Measurements from ENCODE around the gene ATP2B2. TPM values are rescaled to one million over a fixed set of nuclear protein-coding genes. Genes with fewer than 3 reads are reported as not detected.

The ATP2B2 gene
- total and polyA plus RNA-seq, 10 of the 15 experiments (the other 5 are each of a cell fraction or from before 2014, with no cell fraction given) = 0.04 TPM; not detected in 9

DNA sequence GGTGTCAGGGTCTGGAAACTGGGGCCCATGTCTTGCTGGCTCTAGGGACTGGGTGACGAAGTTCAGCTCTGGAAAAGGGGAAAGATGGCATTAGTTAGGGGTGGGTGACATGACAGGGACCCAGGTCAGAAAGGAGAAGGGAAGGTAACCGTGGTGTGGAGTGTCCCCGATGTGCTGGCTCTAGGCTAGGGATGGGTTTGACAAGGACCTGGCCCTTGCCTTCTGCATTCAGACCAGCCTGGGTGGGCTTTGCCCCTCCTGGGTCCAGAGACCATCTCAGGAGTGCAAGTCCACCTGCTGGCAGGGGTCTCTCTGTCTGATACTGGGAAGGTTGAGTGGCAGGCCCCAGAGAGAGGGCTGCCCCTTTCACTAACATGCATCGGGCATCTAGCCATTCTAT is 28.7 kb upstream of the ATP2B2 start:
- in situ Hi-C loops (cut with MboI) (no loop called here), intact Hi-C loops (cut with micrococcal nuclease; ENCODE audit: unreplicated experiment) (no loop called here)
- ATAC-seq (no peak), DNase-seq (ENCODE audit: low read depth, low spot score) (no peak), FAIRE-seq (no peak)
- RAD21 ChIA-PET (ENCODE audit: unreplicated experiment) = no interaction called here
- H3K79me2 ChIP-seq (ENCODE audit: control insufficient read depth, insufficient read depth, low read length) = no peaks in the 10 kb centered on the region
- POLR2A ChIA-PET = no interaction called here
- H3K27me3 ChIP-seq (replicated peaks in 1 of 2; ENCODE audit: control insufficient read depth in 2 of 2, insufficient read depth in 2 of 2, low read length in 1 of 2) = peaks cover 0 to 2% of the 10 kb centered on the region in 2 experiments; a peak in 2 of 4 replicates
- WGBS (ENCODE audit: insufficient coverage, insufficient replicate concordance, low lambda C conversion rate, missing lambda C conversion rate) = 28% methylated on average over 4 of the region's 4 CpGs
- H3K9ac ChIP-seq (ENCODE audit: control insufficient read depth, insufficient read depth, low read length) = no peak overlapping the region
- no peaks in the 10 kb centered on the region; the same call in 2 of the 3 replicates for H3K9me3 ChIP-seq (replicated peaks; ENCODE audit: control insufficient read depth, insufficient read depth, low read length)
- H4K20me1 ChIP-seq (ENCODE audit: control insufficient read depth, insufficient read depth) = no peaks in the 10 kb centered on the region
- SMC1A ChIA-PET (ENCODE audit: uncharacterized antibody, unreplicated experiment) = interaction anchor here (0.7 kb wide), 1 partner anchor 33 kb away, joined by 3 read pairs; no protein-coding TSS in a partner anchor
- no peak overlapping the region for H3K27ac ChIP-seq (ENCODE audit: control insufficient read depth, insufficient read depth)
- H3K36me3 ChIP-seq (ENCODE audit: control insufficient read depth in 2 of 2, insufficient read depth in 2 of 2, low read length in 1 of 2) = no peaks in the 10 kb centered on the region
- TF ChIP-seq SUPT20H (IDR thresholded peaks at IDR 0.05; ENCODE audit: borderline replicate concordance, control insufficient read depth, low read depth, low read length) (no peak), YY1 (IDR thresholded peaks at IDR 0.05; ENCODE audit: low read depth, low read length) (no peak), CBFB (IDR thresholded peaks at IDR 0.05; ENCODE audit: low read depth) (no peak), STAT1 (conservative IDR thresholded peaks at IDR 0.05) (no peak), CBX5 (IDR thresholded peaks at IDR 0.05; ENCODE audit: low read depth) (no peak), ATF7 (IDR thresholded peaks at IDR 0.05; ENCODE audit: low read depth) (no peak), CBX3 (IDR thresholded peaks at IDR 0.05; ENCODE audit: borderline replicate concordance, low read depth) (no peak), EZH2 (IDR thresholded peaks at IDR 0.05; ENCODE audit: borderline replicate concordance, control insufficient read depth, low read depth, low read length) (no peak), TCF12 (IDR thresholded peaks at IDR 0.05; ENCODE audit: low read depth, low read length) (no peak), SMAD5 (IDR thresholded peaks at IDR 0.05; ENCODE audit: low read depth) (no peak), MAX (IDR thresholded peaks at IDR 0.05; ENCODE audit: low read depth, low read length) (no peak)
- TF ChIP-seq, protein P1, sequence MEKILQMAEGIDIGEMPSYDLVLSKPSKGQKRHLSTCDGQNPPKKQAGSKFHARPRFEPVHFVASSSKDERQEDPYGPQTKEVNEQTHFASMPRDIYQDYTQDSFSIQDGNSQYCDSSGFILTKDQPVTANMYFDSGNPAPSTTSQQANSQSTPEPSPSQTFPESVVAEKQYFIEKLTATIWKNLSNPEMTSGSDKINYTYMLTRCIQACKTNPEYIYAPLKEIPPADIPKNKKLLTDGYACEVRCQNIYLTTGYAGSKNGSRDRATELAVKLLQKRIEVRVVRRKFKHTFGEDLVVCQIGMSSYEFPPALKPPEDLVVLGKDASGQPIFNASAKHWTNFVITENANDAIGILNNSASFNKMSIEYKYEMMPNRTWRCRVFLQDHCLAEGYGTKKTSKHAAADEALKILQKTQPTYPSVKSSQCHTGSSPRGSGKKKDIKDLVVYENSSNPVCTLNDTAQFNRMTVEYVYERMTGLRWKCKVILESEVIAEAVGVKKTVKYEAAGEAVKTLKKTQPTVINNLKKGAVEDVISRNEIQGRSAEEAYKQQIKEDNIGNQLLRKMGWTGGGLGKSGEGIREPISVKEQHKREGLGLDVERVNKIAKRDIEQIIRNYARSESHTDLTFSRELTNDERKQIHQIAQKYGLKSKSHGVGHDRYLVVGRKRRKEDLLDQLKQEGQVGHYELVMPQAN (conservative IDR thresholded peaks at IDR 0.05) = no peak
- H3K4me1 ChIP-seq (ENCODE audit: control insufficient read depth, insufficient read depth, low read length) = no peaks in the 10 kb centered on the region
- H3K4me2 ChIP-seq (ENCODE audit: control insufficient read depth, insufficient read depth) = no peak overlapping the region
- no peak overlapping the region for H2AFZ ChIP-seq (ENCODE audit: control insufficient read depth, low read depth, low read length)
- BruUV-seq (replicated peaks) = no TSS peak
- no peak overlapping the region for H3K4me3 ChIP-seq
- CTCF ChIA-PET = no interaction called here
